ENCODE results near the gene NXF3.

NXF3 gene

DNA sequence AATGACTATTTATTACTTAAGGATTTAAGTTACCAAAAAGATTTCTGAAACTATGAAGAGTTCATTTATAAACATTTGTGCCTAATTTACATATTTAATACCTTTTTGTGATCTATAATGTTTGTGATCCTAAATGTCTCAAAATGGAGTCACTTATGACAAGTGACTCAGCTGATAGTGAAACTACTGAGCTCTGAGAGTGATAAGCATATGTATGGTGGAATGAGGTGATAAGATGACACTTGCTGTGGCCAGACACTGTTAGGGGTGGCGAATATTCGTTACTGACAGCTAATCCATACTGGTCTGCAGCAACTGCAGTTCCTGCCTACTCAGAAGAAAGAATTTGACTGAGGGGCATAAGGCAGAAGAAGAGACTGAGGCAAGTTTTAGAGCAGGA lies 5.5 kb upstream of the NXF3 start:
- TF ChIP-seq, protein P1, sequence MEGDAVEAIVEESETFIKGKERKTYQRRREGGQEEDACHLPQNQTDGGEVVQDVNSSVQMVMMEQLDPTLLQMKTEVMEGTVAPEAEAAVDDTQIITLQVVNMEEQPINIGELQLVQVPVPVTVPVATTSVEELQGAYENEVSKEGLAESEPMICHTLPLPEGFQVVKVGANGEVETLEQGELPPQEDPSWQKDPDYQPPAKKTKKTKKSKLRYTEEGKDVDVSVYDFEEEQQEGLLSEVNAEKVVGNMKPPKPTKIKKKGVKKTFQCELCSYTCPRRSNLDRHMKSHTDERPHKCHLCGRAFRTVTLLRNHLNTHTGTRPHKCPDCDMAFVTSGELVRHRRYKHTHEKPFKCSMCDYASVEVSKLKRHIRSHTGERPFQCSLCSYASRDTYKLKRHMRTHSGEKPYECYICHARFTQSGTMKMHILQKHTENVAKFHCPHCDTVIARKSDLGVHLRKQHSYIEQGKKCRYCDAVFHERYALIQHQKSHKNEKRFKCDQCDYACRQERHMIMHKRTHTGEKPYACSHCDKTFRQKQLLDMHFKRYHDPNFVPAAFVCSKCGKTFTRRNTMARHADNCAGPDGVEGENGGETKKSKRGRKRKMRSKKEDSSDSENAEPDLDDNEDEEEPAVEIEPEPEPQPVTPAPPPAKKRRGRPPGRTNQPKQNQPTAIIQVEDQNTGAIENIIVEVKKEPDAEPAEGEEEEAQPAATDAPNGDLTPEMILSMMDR (IDR thresholded peaks at IDR 0.05): no peak

DNA sequence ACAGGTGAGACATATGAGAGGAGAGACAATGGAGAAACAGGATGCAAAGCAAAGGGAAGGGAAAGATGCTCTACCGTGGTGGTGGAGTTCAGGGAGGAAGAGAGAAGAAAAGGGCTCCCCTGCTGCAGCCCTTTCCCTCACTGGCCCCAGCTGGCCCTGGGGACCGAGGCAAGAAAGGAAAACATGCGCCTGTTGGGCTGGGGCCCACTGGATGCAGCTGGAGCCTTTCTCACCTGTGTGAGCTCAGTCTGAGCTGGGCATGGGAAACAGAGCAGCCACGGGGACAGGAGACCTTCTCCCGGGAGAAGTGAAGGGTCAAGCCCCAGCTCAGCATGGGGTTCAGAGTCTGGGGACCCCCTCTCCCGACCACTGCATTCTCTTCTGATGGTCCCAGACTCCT lies 11.9 kb downstream of the NXF3 start:
- TF ChIP-seq, protein P1 (IDR thresholded peaks at IDR 0.05): no peak

DNA sequence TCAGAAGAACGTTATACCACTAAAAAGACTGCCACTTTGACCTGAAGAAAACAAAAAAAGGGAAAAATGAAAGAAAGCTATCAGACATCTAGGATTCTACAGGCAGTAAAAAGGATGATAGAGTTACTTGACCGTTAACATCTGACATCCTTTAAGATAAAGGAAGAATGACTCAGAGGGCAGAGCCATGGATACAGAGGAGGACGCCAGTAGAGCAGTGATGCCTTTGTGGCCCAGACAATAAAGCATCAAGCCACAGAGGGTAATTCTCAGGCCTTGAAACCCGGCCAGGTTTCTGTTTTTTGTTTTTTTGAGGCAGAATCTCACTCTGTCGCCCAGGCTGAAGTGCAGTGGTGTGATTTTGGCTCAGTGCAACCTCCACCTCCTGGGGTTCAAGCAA lies 19.5 kb downstream of the NXF3 start:
- TF ChIP-seq, protein P1 (IDR thresholded peaks at IDR 0.05): no peak

DNA sequence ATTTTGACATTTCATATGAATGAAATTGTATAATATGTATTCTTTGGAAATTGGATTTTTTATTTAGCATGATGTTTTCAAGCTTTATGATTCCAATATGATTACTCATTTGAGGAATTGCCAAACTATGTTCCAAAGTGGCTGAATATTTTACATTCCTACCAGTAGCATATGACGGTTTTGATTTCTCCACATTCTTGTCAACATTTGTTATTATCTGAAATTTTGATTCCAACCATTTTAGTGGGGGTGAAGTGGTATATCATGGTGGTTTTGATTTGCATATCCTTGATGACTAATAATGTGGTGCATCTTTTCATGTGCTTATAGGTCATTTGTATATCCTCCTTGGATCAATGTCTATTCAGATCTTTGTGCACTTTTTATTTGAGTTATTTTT lies 26.3 kb downstream of the NXF3 start:
- TF ChIP-seq, protein P1 (IDR thresholded peaks at IDR 0.05): no peak

DNA sequence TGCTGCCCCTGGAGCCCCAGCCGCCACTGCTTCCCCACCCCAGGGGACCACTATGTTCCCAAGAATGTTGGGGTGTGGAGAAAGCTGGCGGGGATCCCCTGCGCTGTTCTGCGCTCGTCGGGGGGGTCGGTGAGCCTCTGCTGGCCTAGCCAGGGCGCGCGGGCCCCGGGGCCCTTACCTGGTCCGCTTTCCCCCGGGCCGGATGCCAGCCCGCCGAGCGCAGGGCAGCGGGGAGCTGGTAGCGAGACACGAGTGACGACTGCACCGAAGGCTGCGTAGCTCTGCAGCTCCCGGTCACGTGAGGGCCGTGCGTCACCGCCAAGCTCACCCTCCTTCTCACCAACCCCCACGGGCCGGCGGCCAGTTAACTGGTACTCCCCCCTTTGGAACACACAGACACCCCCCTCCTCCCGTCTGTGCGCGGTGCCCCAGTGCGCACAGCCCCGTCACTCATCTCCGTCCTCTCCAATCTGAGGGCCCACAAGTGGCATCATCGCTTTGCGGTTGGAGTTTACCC lies 29.0 kb downstream of the NXF3 start, which contains the start of gene BEX1:
BEX1 (minus strand) TSS at position 254 of the 517 bp plus-strand sequence. CDS start 897 bp downstream, outside the sequence.
- TF ChIP-seq, protein P1 (IDR thresholded peaks at IDR 0.05): no peak

DNA sequence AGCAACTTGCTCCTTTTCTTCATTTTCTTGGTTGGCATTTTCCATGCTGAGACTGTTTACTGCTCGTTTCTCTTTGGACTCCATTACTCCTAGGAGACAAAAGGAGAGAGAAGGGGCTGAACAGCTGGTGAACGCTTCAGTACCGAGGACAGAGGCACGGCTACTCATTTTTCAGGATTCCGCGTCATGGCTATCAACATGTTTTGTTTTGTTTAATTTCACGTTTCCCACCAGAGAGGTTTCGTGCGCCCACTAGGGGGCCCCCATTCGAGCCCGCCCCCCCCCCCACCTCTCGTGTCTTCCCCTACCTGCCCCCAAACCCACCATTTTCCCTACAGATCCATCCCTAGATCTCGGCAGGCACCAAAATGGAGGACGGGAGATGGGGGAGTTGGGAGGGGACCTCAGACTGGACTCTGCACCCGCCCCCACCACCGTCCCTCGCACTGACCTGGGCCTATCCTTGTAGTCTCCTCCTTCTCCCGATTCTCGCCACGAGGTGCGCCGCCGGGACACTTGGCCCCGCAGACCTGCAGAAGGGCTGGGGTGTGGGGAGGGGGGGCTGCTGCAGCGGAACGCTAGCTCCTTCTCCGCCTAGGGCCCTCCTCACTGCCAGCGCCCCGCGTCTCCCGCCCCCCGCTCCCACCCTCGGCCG lies 29.6 kb downstream of the NXF3 start:
- TF ChIP-seq, protein P1 (IDR thresholded peaks at IDR 0.05): no peak

DNA sequence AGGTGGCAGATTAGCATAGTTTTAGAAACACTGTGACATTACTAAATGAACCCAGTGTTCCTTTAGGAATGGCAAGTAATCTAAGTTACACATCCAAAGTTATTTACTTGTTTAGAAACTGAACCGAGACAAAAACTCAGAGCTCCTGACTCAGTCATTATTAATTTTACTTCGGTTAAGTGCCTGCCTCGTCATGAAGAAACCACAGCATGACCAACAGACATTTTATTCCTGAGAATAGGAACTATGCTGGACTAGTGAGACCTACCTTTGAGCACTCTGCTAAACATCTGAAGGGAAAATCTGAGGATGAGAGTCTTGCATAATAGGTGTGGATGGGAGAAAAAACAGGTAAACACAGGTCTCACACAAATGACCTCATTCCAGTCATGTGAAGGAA lies 31.5 kb downstream of the NXF3 start:
- TF ChIP-seq, protein P1 (IDR thresholded peaks at IDR 0.05): no peak
